Measurements from ENCODE around the gene CDK14.

DNA sequence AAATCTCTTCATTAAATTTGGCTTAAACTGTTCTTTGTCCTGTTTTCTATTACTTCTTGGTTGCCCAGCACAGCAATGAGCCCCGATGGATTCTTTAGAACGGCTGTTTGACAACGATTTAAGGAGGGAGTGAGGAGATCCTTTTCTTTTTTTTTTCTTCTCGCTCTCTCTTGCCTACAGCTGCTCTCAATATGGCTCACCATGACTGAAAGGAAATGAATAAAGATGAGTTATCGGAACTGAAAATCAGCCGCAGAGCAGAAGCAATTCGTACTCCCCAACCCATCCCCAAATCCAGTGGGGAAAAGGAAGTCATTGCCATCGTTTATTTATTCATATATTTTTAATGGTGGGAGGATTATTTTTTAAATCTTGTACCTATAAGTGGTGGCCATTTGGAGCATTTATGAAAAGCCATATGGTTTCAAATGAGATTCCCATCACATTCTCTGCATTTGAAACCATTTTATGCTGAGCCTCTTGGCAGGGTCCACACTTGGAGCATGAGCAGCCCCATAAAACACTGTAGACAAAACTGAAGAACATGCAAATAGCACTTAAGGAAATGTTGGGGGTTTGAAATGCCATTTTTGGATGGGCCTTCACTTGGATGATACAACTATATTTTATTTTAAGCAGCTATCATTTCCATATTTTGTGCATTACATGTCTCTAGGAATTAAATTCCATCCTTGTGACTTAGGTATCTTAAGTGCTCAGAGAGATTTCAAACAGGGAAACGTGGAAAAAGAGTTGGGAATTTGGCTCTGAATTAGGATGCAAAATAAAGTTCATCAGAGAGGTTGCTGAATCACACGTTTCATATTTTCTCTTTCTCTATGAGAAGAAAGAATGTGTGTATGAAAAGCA is 560.4 kb downstream of the CDK14 start:
- TF ChIP-seq, protein P1, sequence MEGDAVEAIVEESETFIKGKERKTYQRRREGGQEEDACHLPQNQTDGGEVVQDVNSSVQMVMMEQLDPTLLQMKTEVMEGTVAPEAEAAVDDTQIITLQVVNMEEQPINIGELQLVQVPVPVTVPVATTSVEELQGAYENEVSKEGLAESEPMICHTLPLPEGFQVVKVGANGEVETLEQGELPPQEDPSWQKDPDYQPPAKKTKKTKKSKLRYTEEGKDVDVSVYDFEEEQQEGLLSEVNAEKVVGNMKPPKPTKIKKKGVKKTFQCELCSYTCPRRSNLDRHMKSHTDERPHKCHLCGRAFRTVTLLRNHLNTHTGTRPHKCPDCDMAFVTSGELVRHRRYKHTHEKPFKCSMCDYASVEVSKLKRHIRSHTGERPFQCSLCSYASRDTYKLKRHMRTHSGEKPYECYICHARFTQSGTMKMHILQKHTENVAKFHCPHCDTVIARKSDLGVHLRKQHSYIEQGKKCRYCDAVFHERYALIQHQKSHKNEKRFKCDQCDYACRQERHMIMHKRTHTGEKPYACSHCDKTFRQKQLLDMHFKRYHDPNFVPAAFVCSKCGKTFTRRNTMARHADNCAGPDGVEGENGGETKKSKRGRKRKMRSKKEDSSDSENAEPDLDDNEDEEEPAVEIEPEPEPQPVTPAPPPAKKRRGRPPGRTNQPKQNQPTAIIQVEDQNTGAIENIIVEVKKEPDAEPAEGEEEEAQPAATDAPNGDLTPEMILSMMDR (IDR thresholded peaks at IDR 0.05; ENCODE audit: low read depth, low read length) = no peak
- no peak for TF ChIP-seq EZH2phosphoT487 (IDR thresholded peaks at IDR 0.05; ENCODE audit: low read depth)

Measured in OCI-LY3 (cell line).